Karpas-422 (cell line): ENCODE measurements around the gene MAGEA10. TPM values are rescaled to one million over a fixed set of nuclear protein-coding genes. Genes with fewer than 3 reads are reported as not detected.

Experiments
- DNase-seq: peaks from one replicate; pipeline ENCODE4 v3.0.0-alpha.2; 2015
- H2AFZ ChIP-seq: fragments of 200-600 bp; sonication (generic); 2 replicates; pipeline ENCODE4 v1.6.1; 2014; ENCODE audit warnings: antibody characterized with exemption, low read length, mixed read lengths
- H3K27ac ChIP-seq: fragments of 200-600 bp; sonication (generic); 2 replicates; pipeline ENCODE4 v1.5.1; 2014; ENCODE audit warnings: mild to moderate bottlenecking, low read length, moderate library complexity
- H3K27me3 ChIP-seq: fragments of 200-600 bp; sonication (generic); 2 replicates; pipeline ENCODE4 v1.6.1; 2014; ENCODE audit warnings: low read length, mixed read lengths
- H3K36me3 ChIP-seq: fragments of 200-600 bp; sonication (generic); 2 replicates; pipeline ENCODE4 v1.6.1; 2014; ENCODE audit warnings: low read length, mixed read lengths; ENCODE audit not compliant: insufficient read depth
- H3K4me1 ChIP-seq: fragments of 200-600 bp; sonication (generic); 2 replicates; pipeline ENCODE4 v1.6.1; 2014; ENCODE audit warnings: mild to moderate bottlenecking, low read length, mixed read lengths
- H3K4me2 ChIP-seq: fragments of 200-600 bp; sonication (generic); 2 replicates; pipeline ENCODE4 v1.6.1; 2014; ENCODE audit warnings: low read length, low read depth, mild to moderate bottlenecking; ENCODE audit not compliant: poor library complexity, severe bottlenecking
- H3K4me3 ChIP-seq: fragments of 200-600 bp; sonication (generic); 2 replicates; pipeline ENCODE4 v1.5.1; 2014; ENCODE audit warnings: mild to moderate bottlenecking, antibody characterized with exemption, low read length, mixed read lengths
- H3K79me2 ChIP-seq: fragments of 200-600 bp; sonication (generic); 2 replicates; pipeline ENCODE4 v1.6.1; 2014; ENCODE audit warnings: mild to moderate bottlenecking, low read length, mixed read lengths
- H3K9ac ChIP-seq: fragments of 200-600 bp; sonication (generic); 2 replicates; pipeline ENCODE4 v1.6.0; 2014; ENCODE audit warnings: low read length
- H3K9me2 ChIP-seq: fragments of 200-600 bp; sonication (generic), shearing (Covaris generic); replicated peaks from 2 replicates; pipeline ENCODE4 v1.6.0; 2014; ENCODE audit warnings: mild to moderate bottlenecking, low read length, moderate library complexity; ENCODE audit not compliant: insufficient read depth
- H3K9me3 ChIP-seq: fragments of 300-700, 200-600 bp; sonication (generic); 2 replicates; pipeline ENCODE4 v1.6.1; 2014; ENCODE audit warnings: low read length, mixed read lengths
- H4K20me1 ChIP-seq: fragments of 200-600 bp; sonication (generic); 2 replicates; pipeline ENCODE4 v1.6.1; 2014; ENCODE audit warnings: mild to moderate bottlenecking, antibody characterized with exemption, low read length, low read depth; ENCODE audit not compliant: insufficient read depth
- total RNA-seq: library from RNA; depleted of rRNA; stranded (reverse); fragments of >200 nt; shearing (Covaris generic); gene quantifications from 2 replicates; pipeline ENCODE4 v1.2.3, GENCODE V29; 2014; ENCODE audit warnings: low replicate concordance

Gene MAGEA10
- total RNA-seq, 1 experiment from 2014 or later: not detected

GRCh38 chrX:152155766-152156310 is 17.5 kb upstream of the MAGEA10 start:
- H3K4me2 ChIP-seq: no peak overlapping the region
- H4K20me1 ChIP-seq: no peaks in the 10 kb centered on the region
- no peaks in the 10 kb centered on the region for H3K4me1 ChIP-seq
- DNase-seq: no peak
- no peaks in the 10 kb centered on the region for H3K36me3 ChIP-seq
- H2AFZ ChIP-seq: no peak overlapping the region
- no peaks in the 10 kb centered on the region for H3K27me3 ChIP-seq
- no peaks in the 10 kb centered on the region for H3K79me2 ChIP-seq
- H3K9me2 ChIP-seq: no peaks in the 10 kb centered on the region; the same call in 1 of the 2 replicates
- no peak overlapping the region for H3K27ac ChIP-seq
- no peak overlapping the region for H3K9ac ChIP-seq
- no peak overlapping the region for H3K4me3 ChIP-seq
- no peaks in the 10 kb centered on the region for H3K9me3 ChIP-seq

DNA sequence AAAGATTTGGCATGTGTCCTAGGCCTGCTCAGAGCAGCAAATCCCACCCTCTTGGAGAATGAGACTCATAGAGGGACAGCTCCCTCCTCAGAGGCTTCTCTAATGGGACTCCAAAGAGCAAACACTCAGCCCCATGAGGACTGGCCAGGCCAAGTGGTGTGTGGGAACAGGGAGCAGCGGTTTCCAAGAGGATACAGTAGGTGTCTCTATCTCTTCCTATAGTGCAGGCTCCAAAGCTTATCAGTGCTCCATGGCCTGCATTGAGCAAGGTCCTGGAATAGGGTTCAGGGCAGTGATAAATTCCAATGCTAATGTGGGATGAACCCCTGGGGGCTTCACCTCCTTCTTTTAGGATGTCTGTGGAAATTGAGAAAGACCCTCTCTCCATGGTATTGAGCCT is 15.7 kb upstream of the MAGEA10 start:
- no peaks in the 10 kb centered on the region; the same call in 1 of the 2 replicates for H3K9me2 ChIP-seq
- no peak overlapping the region for H3K27ac ChIP-seq
- H3K27me3 ChIP-seq: no peaks in the 10 kb centered on the region
- no peak overlapping the region for H3K9ac ChIP-seq
- no peaks in the 10 kb centered on the region for H3K9me3 ChIP-seq
- no peaks in the 10 kb centered on the region for H4K20me1 ChIP-seq
- no peak overlapping the region for H3K4me3 ChIP-seq
- no peak overlapping the region for H2AFZ ChIP-seq
- no peaks in the 10 kb centered on the region for H3K79me2 ChIP-seq
- no peaks in the 10 kb centered on the region for H3K4me1 ChIP-seq
- DNase-seq: no peak
- no peaks in the 10 kb centered on the region for H3K36me3 ChIP-seq
- H3K4me2 ChIP-seq: no peak overlapping the region

DNA sequence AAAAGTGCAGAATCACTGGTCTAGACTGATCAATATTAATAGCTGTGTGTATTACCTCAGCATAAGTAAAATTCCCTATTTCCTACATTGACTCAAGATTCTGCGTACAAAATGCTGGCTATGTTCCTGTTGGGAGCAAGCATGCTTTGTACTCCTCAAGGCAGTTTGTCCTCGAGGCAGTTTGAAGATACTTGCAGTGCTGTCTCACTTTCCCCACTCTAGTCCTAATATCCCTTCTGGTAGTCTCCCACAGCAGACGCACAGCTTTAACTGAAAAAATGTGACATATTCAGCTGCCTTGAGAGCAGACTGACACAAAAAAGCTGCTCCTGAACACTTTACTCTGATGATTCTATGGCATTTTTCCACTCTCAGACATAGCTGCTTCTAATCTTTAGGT is 12.9 kb upstream of the MAGEA10 start:
- no peak overlapping the region for H2AFZ ChIP-seq
- H3K4me1 ChIP-seq: no peaks in the 10 kb centered on the region
- H3K36me3 ChIP-seq: no peaks in the 10 kb centered on the region
- no peak for DNase-seq
- H3K9ac ChIP-seq: no peak overlapping the region
- H3K4me3 ChIP-seq: no peak overlapping the region
- no peak overlapping the region for H3K27ac ChIP-seq
- no peak overlapping the region for H3K4me2 ChIP-seq
- H3K79me2 ChIP-seq: no peaks in the 10 kb centered on the region
- H3K9me2 ChIP-seq: no peaks in the 10 kb centered on the region; the same call in 1 of the 2 replicates
- no peaks in the 10 kb centered on the region for H3K9me3 ChIP-seq
- no peaks in the 10 kb centered on the region for H3K27me3 ChIP-seq
- H4K20me1 ChIP-seq: no peaks in the 10 kb centered on the region

- Histone ChIP-seq H3K4me1 (no peaks in the 10 kb centered on the region), H4K20me1 (no peaks in the 10 kb centered on the region), H3K27me3 (no peaks in the 10 kb centered on the region), H3K9ac (no peak overlapping the region), H3K9me3 (no peaks in the 10 kb centered on the region), H2AFZ (no peak overlapping the region), H3K9me2 (no peaks in the 10 kb centered on the region; the same call in 1 of the 2 replicates), H3K36me3 (no peaks in the 10 kb centered on the region), H3K79me2 (no peaks in the 10 kb centered on the region), H3K4me3 (no peak overlapping the region), H3K4me2 (no peak overlapping the region), H3K27ac (no peak overlapping the region)
- no peak for DNase-seq
These were observed 11.3 kb upstream of the MAGEA10 start for GRCh38 chrX:152149648-152150047.

- Histone ChIP-seq H3K4me2 (no peak overlapping the region), H3K79me2 (no peaks in the 10 kb centered on the region), H3K27me3 (no peaks in the 10 kb centered on the region), H3K4me1 (no peaks in the 10 kb centered on the region), H3K36me3 (no peaks in the 10 kb centered on the region), H3K9ac (no peak overlapping the region), H3K27ac (no peak overlapping the region), H2AFZ (no peak overlapping the region), H3K9me2 (no peaks in the 10 kb centered on the region), H4K20me1 (no peaks in the 10 kb centered on the region), H3K9me3 (no peaks in the 10 kb centered on the region), H3K4me3 (no peak overlapping the region)
- DNase-seq: no peak
These were observed 1.2 kb upstream of the MAGEA10 start for GRCh38 chrX:152139589-152139988.

- Histone ChIP-seq H2AFZ (no peak overlapping the region), H3K9me2 (no peaks in the 10 kb centered on the region), H3K9me3 (no peaks in the 10 kb centered on the region), H3K4me2 (no peak overlapping the region), H3K27me3 (no peaks in the 10 kb centered on the region), H3K36me3 (no peaks in the 10 kb centered on the region), H3K79me2 (no peaks in the 10 kb centered on the region), H3K4me3 (no peak overlapping the region), H3K4me1 (no peaks in the 10 kb centered on the region), H3K9ac (no peak overlapping the region), H4K20me1 (no peaks in the 10 kb centered on the region), H3K27ac (no peak overlapping the region)
- DNase-seq: no peak
These were observed 498 bp downstream of the MAGEA10 start for GRCh38 chrX:152137771-152138387.

GRCh38 chrX:152136312-152136711 is 2.1 kb downstream of the MAGEA10 start:
- Histone ChIP-seq H3K36me3 (no peaks in the 10 kb centered on the region), H4K20me1 (no peaks in the 10 kb centered on the region), H3K9me3 (no peaks in the 10 kb centered on the region), H3K4me1 (no peaks in the 10 kb centered on the region), H3K9me2 (no peaks in the 10 kb centered on the region), H3K27me3 (no peaks in the 10 kb centered on the region), H3K4me3 (no peak overlapping the region), H3K79me2 (no peaks in the 10 kb centered on the region), H3K4me2 (no peak overlapping the region), H3K27ac (no peak overlapping the region), H2AFZ (no peak overlapping the region), H3K9ac (no peak overlapping the region)
- DNase-seq: no peak

- H3K9me3 ChIP-seq: no peaks in the 10 kb centered on the region
- no peak overlapping the region for H2AFZ ChIP-seq
- H3K4me1 ChIP-seq: no peaks in the 10 kb centered on the region
- no peak overlapping the region for H3K27ac ChIP-seq
- H3K4me3 ChIP-seq: no peak overlapping the region
- no peak for DNase-seq
- no peaks in the 10 kb centered on the region for H4K20me1 ChIP-seq
- no peaks in the 10 kb centered on the region for H3K9me2 ChIP-seq
- no peak overlapping the region for H3K4me2 ChIP-seq
- H3K36me3 ChIP-seq: no peaks in the 10 kb centered on the region
- H3K79me2 ChIP-seq: no peaks in the 10 kb centered on the region
- no peaks in the 10 kb centered on the region for H3K27me3 ChIP-seq
- H3K9ac ChIP-seq: no peak overlapping the region
These were observed 6.9 kb downstream of the MAGEA10 start for GRCh38 chrX:152131525-152131924.
